Activated CD8-positive, alpha-beta T cell treated with anti-CD3 and anti-CD28 coated beads, Interleukin-2, amount 10 ng/mL, durations not matched to agents 7 days and 5 days (primary cell): ENCODE results near the gene METTL21C. TPM values are rescaled to one million over a fixed set of nuclear protein-coding genes. Genes with fewer than 3 reads are reported as not detected.

ENCODE experiments used
- total RNA-seq, 2 experiments: library from RNA; stranded (reverse); gene quantifications; one replicate each; pipeline ENCODE4 v1.2.3, GENCODE V29; 2021

Gene METTL21C
- total RNA-seq, 2 experiments from 2014 or later, result not detected

Other genes with a start within 250 kb of the METTL21C start
- 10 to 100 TPM; 77.8 to 85.4 TPM for gene TPP2, start 98.1 kb downstream of the METTL21C start, total RNA-seq
- gene TEX30, start 78.7 kb upstream of the METTL21C start, total RNA-seq, result 10 to 100 TPM; 40.1 to 43.3 TPM
- gene POGLUT2, start 103.9 kb upstream of the METTL21C start, total RNA-seq, result 10 to 100 TPM; 12.5 to 13.4 TPM
- 10 to 100 TPM; 26.9 to 27.7 TPM for gene BIVM, start 104.1 kb upstream of the METTL21C start, total RNA-seq
- gene ERCC5, start 151.0 kb upstream of the METTL21C start, total RNA-seq, result 10 to 100 TPM; 66.8 to 68.0 TPM